ENCODE measurements around the gene SIDT2.
"Not testable (repeated sequence)": the region's sequence is repeated elsewhere in the genome, so short reads cannot be mapped to it uniquely, and the experiment has no call there.

SIDT2 gene

DNA sequence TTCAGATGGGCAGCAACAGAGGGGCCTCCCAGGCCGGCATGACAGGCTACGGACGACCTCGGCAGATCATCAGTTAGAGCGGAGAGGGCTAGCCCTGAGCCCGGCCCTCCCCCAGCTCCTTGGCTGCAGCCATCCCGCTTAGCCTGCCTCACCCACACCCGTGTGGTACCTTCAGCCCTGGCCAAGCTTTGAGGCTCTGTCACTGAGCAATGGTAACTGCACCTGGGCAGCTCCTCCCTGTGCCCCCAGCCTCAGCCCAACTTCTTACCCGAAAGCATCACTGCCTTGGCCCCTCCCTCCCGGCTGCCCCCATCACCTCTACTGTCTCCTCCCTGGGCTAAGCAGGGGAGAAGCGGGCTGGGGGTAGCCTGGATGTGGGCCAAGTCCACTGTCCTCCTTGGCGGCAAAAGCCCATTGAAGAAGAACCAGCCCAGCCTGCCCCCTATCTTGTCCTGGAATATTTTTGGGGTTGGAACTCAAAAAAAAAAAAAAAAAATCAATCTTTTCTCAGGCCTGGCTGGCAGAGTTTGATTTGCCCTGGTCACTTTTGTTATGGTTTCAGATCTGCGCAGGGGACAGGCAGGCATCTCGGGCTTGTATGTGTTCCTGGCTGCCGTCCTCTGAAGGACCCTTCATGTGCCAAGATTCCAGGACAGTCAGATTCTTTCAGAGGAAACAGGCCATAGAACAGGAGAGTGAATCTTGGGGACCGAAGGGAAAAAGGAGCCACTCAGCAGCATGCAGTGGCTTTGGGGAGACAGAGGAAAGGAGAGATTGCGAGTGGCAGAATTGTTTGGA, 25.9 kb downstream of the SIDT2 start:
- no peak for DNase-seq (ENCODE audit: low spot score)

DNA sequence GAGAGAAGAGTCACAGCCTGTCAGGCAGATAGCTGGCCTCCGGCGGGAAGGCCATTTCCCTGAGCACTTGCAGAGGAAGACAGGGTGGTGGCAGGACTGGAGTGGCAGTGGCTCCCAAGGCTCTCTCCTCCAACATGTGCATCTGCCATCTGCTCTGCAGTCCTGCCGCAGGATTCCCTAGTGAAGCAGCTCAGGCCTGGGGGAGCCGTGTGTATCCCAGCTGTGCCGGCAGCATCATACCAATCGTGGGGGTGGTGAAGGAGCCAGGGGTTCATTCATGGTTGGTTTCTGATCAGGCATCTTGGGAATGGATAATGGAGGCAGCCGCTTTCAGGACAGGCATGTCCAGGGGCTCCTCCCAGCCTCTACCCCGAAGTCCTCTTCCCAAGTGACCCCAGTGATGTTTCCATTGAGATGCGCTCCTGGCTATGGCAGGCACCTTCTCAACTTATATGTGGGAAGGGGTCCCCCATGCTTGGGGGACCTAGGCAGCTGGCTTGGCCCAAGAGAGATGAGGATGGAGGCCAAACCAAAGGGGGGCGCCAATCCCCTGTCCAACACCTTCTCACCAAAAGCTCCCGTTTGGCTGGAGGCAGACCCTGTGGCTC, 26.8 kb downstream of the SIDT2 start:
- no peak for DNase-seq (ENCODE audit: low spot score)

GRCh38 chr11:117206111-117206510, 27.6 kb downstream of the SIDT2 start:
- not testable (repeated sequence) for DNase-seq (ENCODE audit: low spot score)

- DNase-seq (ENCODE audit: low spot score) = not testable (repeated sequence)
Observed at GRCh38 chr11:117206859-117207258, 28.3 kb downstream of the SIDT2 start.

- not testable (repeated sequence) for DNase-seq (ENCODE audit: low spot score)
Observed at GRCh38 chr11:117207481-117207880, 28.9 kb downstream of the SIDT2 start.

- not testable (repeated sequence) for DNase-seq (ENCODE audit: low spot score)
Observed at GRCh38 chr11:117208710-117209109, 30.2 kb downstream of the SIDT2 start.

GRCh38 chr11:117209351-117210125, 31.0 kb downstream of the SIDT2 start:
- DNase-seq (ENCODE audit: low spot score) = not testable (repeated sequence)

- no peak for DNase-seq (ENCODE audit: low spot score)
Observed at GRCh38 chr11:117210620-117211019, 32.1 kb downstream of the SIDT2 start.

DNA sequence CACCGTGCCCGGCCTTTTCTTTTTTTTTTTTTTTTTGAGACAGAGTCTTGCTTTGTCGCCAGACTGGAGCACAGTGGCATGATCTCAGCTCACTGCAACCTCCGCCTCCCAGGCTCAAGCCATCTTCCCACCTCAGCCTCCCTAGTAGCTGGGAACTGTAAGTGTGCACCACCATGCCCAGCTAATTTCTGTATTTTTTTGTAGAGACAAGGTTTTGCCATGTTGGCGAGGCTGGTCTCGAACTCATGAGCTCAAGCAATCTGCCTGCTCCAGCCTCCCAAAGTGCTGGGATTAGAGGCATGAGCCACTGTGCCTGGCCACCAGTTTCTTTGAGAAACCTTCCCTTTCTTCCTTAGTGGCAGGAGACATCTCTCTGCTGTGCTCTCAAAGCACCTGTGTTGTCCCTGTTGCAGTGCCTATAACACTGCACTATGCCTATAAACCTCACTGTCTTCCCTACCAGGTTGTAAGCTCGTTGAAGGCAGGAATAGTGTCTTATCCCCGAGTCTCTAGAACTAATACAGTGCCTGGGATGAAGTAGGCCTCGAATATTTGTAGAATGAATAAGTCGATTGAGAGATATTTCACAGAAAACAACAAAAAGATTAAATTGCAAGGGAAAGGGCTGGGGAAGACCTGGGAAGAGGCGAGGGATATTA, 34.3 kb downstream of the SIDT2 start:
- no peak for DNase-seq (ENCODE audit: low spot score)

- no peak for DNase-seq (ENCODE audit: low spot score)
Observed at GRCh38 chr11:117214404-117215110, 36.0 kb downstream of the SIDT2 start.

DNA sequence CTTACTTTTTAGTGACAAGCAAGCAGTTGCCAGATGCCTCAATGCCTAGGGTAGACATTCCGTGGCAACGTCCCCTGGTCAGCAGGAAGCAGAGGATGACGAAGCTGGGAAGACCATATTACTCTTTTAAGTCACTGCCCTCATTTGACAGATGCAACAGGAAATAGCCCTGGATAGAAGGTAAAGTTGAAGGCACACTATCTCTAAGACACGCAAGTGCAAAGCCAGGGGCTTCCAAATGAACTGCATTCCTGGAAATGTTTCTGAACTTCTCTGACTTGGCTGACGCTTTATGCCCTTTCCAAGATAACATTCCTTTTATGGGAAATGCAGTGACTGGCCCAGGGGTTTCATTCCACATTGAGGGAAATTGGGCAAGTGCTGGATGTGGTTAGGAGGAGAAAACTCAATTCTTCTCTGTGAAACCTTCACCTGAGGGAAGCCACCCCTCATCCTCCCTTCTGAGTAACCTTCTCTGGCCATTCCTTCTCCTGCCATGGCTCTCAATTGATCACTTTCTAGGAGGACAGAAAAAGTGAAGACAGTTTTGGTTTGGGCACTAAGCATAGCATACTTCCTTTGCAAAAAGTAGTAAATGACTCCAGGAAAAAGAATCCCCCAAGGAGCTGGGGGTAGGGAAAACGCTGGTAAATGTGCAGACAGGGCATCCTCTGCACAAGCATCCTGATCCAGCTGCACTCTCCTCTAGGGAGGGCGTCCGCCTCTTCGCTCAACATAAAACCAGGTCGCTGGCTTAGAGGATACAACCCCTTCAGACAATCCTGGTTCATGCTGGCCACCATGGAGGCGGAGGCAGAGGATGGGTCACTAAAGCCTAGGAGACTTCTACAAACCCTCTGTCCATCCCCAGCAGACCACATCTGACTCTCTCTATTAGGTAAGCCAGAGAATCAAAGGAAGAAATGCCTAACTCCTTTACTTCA, 38.9 kb downstream of the SIDT2 start:
- no peak for DNase-seq (ENCODE audit: low spot score)

DNA sequence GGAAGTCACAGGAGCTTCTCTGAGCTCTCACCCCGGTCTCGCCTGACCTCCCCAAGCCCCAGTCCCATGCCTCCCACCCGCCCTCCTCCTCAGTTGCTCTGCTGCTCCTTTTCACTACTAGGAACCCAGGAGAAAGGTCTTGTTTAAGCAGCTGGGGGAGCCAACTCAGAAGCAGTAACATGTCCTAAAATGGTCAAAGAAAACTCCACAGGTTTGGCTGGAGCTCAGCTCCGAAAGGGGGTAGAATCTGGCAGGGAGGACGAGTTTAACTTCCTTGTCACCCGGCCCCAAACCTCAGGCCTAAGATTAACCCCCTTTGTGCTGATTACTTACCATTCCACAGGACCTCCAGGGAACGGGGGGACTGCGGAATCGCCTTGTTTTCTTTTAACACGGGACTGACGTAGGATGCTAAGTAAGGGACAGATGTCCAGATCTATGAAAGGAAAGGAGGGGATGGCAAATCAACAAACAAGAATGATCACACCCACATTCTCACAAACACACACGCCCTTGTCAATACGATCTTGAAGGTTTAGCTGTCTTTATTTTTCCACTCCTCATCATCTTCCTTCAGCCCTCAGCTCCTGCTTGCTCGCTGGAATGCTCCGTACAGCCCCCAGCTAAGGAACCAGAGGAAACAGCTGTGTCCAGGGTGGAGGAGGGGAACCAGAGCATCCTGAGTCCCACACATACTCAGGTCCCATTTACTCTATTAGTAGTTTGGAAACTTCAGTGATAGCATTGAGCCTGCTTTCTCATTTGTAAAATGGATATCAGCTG, 39.8 kb downstream of the SIDT2 start:
- no peak for DNase-seq (ENCODE audit: low spot score)

DNA sequence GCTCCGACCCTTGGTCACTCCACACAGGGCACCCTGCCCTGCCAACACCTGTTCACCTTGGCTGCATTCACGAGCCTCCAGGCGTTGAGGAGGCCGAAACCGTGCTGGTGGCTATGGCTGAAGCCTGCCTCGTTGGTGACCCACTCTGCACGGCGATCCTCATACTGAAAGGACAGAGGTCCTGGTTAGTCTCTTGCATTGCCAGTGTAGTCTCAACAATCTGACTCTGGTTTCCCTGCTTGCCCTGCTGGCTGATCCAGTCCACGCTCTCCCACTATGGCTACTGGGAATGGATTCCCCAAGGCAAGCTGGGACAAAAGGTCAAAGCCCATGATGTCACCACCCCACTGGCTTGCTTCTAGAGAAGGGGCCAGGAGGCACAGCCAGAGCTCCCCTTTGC, 40.5 kb downstream of the SIDT2 start:
- no peak for DNase-seq (ENCODE audit: low spot score)

GRCh38 chr11:117219455-117219854, 40.9 kb downstream of the SIDT2 start:
- DNase-seq (ENCODE audit: low spot score) = no peak

DNA sequence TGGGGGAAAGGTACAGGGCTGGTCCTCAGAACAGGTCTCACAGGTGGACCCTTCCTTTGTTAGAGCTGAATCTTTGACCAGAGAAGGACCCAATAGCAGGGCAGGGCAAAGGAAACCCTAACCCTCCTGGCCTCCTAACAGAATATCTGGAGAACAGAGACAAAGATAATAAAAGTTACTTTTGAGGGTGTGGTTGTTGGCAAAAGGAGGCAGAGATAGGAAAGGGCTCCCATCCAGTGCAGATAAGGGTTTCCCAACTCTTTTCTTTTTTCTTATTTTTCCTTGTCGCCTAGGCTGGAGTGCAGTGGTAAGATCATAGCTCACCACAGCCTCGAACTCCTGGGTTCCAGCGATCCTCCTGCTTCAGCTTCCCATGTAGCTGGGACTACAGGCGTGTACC, 41.5 kb downstream of the SIDT2 start:
- DNase-seq (ENCODE audit: low spot score) = no peak

DNA sequence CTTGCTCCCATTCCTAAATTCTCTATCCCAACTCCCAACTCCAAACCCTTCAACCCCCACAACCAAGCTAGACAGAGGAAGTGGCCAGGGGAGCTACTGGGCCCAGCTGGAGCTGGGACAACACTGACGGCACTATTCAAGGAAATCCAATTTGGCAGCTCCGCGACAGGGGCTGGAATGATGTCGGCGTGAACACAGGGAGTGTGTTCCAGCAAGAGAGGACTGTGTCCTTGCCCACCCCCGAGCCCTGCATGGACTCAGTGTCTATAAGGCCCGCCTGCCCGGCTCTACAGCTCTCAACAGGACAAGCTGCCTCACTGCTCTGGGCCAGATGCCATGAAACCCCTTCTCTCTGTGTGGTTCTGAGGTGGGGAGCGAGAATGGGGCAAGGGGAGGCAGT, 42.0 kb downstream of the SIDT2 start:
- no peak for DNase-seq (ENCODE audit: low spot score)

GRCh38 chr11:117220999-117221774, 42.6 kb downstream of the SIDT2 start:
- no peak for DNase-seq (ENCODE audit: low spot score)

GRCh38 chr11:117221775-117222517, 43.4 kb downstream of the SIDT2 start:
- no peak for DNase-seq (ENCODE audit: low spot score)

Measured in CD4-positive, alpha-beta T cell treated with Interleukin-6 at 100 ng/mL for 8 hours (primary cell).